Measurements from ENCODE around the gene NUMA1. TPM values are rescaled to one million over a fixed set of nuclear protein-coding genes. Genes with fewer than 3 reads are reported as not detected.
A peak's percentile ranks its signal among the peaks of the same experiment; 100 is the strongest.

Gene NUMA1, protein sequence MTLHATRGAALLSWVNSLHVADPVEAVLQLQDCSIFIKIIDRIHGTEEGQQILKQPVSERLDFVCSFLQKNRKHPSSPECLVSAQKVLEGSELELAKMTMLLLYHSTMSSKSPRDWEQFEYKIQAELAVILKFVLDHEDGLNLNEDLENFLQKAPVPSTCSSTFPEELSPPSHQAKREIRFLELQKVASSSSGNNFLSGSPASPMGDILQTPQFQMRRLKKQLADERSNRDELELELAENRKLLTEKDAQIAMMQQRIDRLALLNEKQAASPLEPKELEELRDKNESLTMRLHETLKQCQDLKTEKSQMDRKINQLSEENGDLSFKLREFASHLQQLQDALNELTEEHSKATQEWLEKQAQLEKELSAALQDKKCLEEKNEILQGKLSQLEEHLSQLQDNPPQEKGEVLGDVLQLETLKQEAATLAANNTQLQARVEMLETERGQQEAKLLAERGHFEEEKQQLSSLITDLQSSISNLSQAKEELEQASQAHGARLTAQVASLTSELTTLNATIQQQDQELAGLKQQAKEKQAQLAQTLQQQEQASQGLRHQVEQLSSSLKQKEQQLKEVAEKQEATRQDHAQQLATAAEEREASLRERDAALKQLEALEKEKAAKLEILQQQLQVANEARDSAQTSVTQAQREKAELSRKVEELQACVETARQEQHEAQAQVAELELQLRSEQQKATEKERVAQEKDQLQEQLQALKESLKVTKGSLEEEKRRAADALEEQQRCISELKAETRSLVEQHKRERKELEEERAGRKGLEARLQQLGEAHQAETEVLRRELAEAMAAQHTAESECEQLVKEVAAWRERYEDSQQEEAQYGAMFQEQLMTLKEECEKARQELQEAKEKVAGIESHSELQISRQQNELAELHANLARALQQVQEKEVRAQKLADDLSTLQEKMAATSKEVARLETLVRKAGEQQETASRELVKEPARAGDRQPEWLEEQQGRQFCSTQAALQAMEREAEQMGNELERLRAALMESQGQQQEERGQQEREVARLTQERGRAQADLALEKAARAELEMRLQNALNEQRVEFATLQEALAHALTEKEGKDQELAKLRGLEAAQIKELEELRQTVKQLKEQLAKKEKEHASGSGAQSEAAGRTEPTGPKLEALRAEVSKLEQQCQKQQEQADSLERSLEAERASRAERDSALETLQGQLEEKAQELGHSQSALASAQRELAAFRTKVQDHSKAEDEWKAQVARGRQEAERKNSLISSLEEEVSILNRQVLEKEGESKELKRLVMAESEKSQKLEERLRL (N-terminal part only)
- 109 and 130 TPM in 2 replicates for total RNA-seq (2014; rRNA removed; shearing (Covaris generic))

- peak; percentile 100 for DNase-seq (ENCODE audit: low read depth)
Measured at GRCh38 chr11:72080326-72081183, at the start of gene NUMA1, which contains the start of gene LRRC51. NUMA1 (minus strand) TSS chr11:72080542; CDS start chr11:72035943, 44,599 bp downstream. LRRC51 (plus strand) TSS chr11:72080850; CDS start chr11:72089084, 8,234 bp downstream.

DNA sequence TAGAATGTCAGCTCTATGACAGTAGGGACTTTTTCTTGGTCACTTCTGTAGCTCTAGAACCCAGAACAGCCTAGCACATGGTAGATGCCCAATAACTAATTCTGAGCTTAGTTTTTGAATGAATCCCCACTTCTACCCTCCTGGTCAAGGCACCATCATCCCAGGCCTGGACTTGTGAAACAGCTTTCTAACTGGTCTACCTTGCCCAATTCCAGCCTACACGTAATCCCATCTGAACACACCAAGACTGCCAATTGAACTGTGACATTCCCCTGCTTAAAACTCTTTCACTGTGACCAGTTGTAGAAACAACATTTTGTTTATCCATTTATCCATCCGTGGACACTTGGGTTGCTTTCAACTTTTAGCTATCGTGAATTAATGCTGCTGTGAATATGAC, 49.0 kb upstream of the NUMA1 start:
- DNase-seq (ENCODE audit: low read depth), result no peak

DNA sequence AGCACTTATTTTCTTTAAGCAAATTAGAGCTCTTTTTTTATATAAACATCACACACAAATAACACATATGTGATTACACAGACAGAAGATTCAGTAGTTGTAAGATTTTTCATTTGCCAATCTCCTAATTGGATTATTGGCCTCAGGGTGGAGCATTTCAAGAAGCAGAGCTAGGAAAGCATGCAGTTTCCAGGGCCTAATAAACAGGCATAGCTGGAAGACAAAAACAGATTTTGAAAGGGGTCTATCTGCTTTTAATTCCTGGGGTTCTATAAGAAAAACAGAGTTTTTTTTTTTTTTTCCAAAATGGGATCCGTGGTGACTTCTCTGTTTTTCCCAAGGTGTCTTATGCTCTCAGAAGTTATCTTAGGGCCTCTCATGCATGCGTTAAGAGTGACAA, 47.6 kb upstream of the NUMA1 start:
- no peak for DNase-seq (ENCODE audit: low read depth)

DNA sequence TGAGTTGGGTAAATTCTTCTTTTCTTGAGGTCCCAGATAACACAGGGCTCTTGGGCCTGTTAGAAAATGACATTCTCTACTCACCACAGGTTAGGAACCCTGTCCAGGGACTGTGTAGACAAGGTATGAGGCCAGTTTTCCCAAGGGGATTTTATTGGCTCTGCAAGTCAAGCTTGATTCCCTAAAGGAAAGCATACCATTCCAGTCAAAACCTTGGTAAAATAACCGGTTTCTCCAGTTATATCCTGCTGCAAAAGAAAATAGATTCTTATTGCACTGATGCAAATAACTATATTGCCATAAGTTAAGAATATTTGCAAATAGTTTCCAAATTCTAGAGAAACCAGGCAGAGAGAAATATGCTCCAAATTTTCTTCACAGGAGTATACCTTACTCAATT, 45.6 kb upstream of the NUMA1 start:
- DNase-seq (ENCODE audit: low read depth), result no peak

GRCh38 chr11:72124046-72124445, 43.7 kb upstream of the NUMA1 start:
- DNase-seq (ENCODE audit: low read depth), result no peak

DNA sequence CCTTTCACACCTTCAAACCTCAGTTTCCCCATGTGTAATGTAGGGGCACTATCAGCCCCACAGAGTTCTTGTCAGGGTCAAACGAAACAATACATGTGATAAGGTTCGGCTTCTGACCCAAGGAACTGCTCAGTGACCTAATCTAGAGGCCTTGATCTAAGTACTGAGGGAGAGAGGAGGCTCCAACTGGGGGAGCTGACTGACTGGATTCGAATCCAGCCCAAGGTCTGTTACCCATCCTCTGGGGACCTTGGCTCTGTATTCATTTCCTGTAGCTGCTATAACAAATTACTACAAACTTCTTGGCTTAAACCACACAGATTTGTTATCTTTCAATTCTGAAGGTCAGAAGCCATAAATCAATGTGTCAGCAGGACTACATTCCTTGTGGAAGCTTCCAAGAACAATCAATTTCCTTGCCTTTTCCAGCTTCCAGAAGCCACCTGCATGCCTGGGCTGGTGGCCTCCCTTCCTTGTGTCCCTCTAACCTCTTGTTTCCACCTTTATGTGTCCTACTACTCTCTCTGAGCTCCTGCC, 42.8 kb upstream of the NUMA1 start:
- DNase-seq (ENCODE audit: low read depth), result no peak

DNA sequence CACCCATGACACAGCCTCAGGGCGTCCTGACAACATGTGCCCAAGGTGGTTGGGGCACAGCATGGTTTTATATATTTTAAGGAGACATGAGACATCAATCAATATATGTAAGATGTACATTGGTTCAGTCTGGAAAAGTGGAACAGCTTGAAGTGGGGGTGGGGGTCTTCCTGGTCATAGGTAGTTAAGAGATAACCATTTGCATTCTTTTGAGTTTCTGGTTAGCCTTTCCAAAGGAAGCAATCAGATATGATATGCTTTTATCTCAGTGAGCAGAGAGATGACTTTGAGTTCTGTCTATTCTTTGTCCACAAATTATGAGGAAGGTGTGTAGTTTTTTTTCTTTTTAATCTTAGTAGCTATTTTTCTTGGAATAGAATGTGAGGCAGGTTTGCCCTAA, 42.3 kb upstream of the NUMA1 start:
- DNase-seq (ENCODE audit: low read depth), result no peak

- DNase-seq (ENCODE audit: low read depth), result no peak
Measured at GRCh38 chr11:72120930-72121329, 40.6 kb upstream of the NUMA1 start.

DNA sequence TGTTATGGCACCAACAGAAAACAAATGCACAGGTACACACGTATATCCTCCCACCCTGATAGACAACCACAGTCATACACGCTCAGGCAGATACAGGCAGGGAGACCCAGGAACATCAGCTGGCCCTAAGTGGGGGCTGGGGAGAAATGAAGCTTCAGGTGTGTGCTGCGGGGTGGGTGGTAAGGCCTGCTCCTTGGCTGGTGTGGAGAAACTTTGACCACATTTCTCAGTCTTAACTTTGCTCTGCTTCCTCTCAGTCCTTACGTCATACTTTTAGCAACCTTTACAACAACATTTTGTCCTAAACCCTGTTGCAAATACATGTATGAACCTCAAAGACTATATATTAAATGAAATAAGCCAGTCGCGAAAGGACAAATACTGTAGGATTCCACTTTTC, 38.9 kb upstream of the NUMA1 start:
- DNase-seq (ENCODE audit: low read depth), result no peak

- DNase-seq (ENCODE audit: low read depth), result no peak
Measured at GRCh38 chr11:72116019-72116755, 35.8 kb upstream of the NUMA1 start.

DNA sequence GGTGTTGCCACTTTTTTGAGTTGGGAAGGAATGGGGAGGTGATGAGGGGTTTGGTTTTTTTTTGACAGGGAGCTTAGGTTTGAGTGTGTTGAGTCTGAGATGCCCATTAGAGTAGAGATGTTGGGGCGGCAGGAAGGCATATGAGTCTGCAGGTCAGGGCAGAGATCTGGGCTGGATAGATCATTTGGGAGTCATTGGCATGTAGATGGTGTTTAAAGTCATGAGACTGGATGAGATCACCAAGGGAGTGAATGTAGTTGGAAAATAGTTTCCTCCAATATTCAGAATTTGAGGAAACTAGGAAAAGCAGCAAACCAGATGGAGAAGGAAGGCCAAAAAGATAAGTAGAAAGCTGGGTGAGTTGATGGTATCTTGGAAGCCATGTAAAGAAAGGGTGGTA, 34.2 kb upstream of the NUMA1 start:
- DNase-seq (ENCODE audit: low read depth), result no peak

DNA sequence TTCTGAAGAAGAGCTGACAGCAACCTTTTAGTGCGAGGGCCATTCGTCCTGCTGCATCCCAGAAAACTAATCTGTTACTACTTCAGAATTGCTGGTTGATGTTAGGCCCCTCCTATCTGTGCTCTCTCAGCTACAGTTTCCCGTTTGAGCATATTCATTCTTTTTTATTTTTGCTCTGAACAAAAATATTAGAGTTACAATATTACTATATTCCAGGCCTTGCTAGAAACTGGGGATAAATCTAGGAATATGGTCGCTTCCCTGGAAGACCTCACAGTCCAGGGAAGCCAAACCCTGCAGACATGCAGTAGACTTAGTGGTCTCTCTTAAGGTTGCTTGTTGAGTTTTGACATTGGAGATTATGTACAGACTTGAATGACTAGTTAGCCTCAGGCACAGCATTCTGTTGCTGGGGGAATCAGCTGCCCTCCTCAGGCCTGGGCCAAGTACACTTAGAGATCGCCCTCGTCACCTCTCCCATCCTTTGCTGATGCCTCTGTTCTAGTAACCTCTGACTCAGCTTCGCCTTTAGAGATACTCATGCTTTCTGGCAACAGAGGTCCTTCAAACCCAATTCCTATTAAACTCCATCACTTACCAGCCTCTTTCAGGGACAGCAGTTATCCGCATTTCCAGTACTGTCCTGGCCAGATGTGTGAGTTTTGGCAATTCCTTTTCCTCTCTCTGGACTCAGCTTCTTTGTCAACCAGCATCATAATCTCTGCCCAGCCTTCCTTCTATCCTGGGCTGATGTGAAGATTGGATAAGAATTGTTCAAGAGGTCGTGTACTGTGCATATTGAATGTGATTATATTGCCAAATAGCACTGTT, 32.9 kb upstream of the NUMA1 start:
- peak; percentile 78 for DNase-seq (ENCODE audit: low read depth)

- peak; percentile 100 for DNase-seq (ENCODE audit: low read depth)
Measured at GRCh38 chr11:72112143-72112977, 32.0 kb upstream of the NUMA1 start, which contains the start of gene ANAPC15. ANAPC15 (minus strand) TSS chr11:72112695; CDS start chr11:72111276, 1,419 bp downstream.

DNA sequence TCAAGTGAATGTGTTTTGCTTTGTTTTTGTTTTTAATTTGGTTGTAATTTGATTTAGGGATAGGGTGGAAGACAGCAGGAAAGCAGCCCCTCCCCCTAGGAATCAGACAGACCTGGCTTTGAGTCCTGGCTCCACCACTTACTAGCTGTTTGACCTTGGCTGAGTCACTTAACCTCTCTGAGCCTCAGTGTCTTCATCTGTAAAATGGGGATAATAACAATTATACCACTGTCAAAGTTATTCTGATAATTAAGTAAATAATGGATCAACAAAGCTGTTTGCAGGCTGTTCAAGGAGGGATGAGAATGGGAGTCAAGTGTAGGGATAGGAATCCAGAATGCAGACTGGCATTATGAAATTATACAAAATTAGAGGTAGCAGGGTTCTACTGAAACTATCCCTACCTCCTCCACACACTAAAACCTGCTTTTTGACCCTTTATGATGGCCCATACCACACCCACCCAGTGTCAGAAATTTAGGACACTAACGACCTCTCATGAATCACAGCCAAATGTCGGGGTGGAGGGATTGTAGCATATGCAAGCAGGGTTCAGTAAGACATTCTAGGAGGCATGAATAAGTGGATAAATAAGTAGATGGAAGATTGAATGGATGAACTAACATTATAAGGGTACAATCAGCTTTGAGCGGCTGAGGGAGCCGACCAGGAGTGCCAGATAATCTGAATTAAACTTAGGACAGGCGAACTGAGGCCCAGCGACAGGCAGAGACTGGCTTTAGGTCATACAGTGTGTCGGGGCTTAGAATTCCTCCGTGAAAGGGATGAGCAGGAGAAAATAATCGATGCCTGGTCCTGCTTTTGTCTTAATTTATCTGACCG, 31.2 kb upstream of the NUMA1 start:
- no peak for DNase-seq (ENCODE audit: low read depth)

GRCh38 chr11:72105888-72106287, 25.5 kb upstream of the NUMA1 start, which contains the start of gene TOMT:
TOMT (plus strand) TSS chr11:72105924; CDS start chr11:72105952, 28 bp downstream.
- no peak for DNase-seq (ENCODE audit: low read depth)

DNA sequence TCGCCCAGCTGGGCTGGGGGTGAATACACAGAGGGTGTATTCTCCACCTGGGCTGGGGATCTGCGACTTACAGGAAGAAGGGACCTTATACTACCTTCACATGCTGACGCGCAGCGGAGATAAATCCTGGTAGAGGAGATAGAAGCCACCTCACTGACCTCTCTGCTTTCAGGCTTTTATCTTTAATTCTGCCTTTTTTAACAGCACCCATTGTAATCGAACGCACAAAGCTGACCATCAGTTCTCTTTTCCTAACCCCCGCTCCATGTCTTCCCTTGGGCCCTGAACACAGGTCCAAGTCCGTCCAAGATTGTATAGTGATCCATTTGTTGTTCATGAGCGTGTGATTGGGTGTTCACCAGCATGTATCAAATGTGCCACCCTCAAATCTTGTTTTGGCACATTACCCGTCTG, 23.4 kb upstream of the NUMA1 start:
- no peak for DNase-seq (ENCODE audit: low read depth)

Measured in RPMI7951 (cell line).